Measurements from ENCODE around the gene ARHGAP26. TPM values are rescaled to one million over a fixed set of nuclear protein-coding genes. Genes with fewer than 3 reads are reported as not detected.
A peak's percentile ranks its signal among the peaks of the same experiment; 100 is the strongest.

ARHGAP26 gene
- total RNA-seq, 2 experiments from 2014 or later: 10.2 to 11.0 TPM

- peaks cover 30% of the 10 kb centered on the region for H3K4me1 Mint-ChIP-seq
- DNase-seq: no peak
- peaks cover 2% of the 10 kb centered on the region for H3K36me3 Mint-ChIP-seq
- no peak overlapping the region for H3K4me3 Mint-ChIP-seq
- peak overlapping the region; percentile 88 for H3K27ac Mint-ChIP-seq
- no peaks in the 10 kb centered on the region for H3K9me3 Mint-ChIP-seq
- no peaks in the 10 kb centered on the region for H3K27me3 Mint-ChIP-seq
Measured at GRCh38 chr5:143230676-143230996, 460.5 kb downstream of the ARHGAP26 start.

GRCh38 chr5:143231416-143231815 lies 461.2 kb downstream of the ARHGAP26 start:
- Mint-ChIP-seq H3K27me3 (no peaks in the 10 kb centered on the region), H3K4me1 (peaks cover 30% of the 10 kb centered on the region), H3K4me3 (no peak overlapping the region), H3K9me3 (no peaks in the 10 kb centered on the region), H3K27ac (no peak overlapping the region), H3K36me3 (no peaks in the 10 kb centered on the region)
- no peak for DNase-seq

- no peaks in the 10 kb centered on the region for H3K36me3 Mint-ChIP-seq
- no peak overlapping the region for H3K4me3 Mint-ChIP-seq
- no peaks in the 10 kb centered on the region for H3K27me3 Mint-ChIP-seq
- DNase-seq: no peak
- no peak overlapping the region for H3K27ac Mint-ChIP-seq
- peaks cover 30% of the 10 kb centered on the region for H3K4me1 Mint-ChIP-seq
- H3K9me3 Mint-ChIP-seq: no peaks in the 10 kb centered on the region
Measured at GRCh38 chr5:143231973-143232812, 462.0 kb downstream of the ARHGAP26 start.

- Mint-ChIP-seq H3K27ac (no peak overlapping the region), H3K36me3 (no peaks in the 10 kb centered on the region), H3K4me3 (no peak overlapping the region), H3K4me1 (peaks cover 28% of the 10 kb centered on the region), H3K27me3 (no peaks in the 10 kb centered on the region), H3K9me3 (no peaks in the 10 kb centered on the region)
- DNase-seq: no peak
Measured at GRCh38 chr5:143233031-143233430, 462.9 kb downstream of the ARHGAP26 start.

GRCh38 chr5:143234162-143234842 lies 464.1 kb downstream of the ARHGAP26 start:
- H3K9me3 Mint-ChIP-seq: no peaks in the 10 kb centered on the region
- H3K27ac Mint-ChIP-seq: no peak overlapping the region
- no peak overlapping the region for H3K4me3 Mint-ChIP-seq
- H3K4me1 Mint-ChIP-seq: peaks cover 19% of the 10 kb centered on the region
- no peaks in the 10 kb centered on the region for H3K36me3 Mint-ChIP-seq
- H3K27me3 Mint-ChIP-seq: no peaks in the 10 kb centered on the region
- no peak for DNase-seq

GRCh38 chr5:143235423-143235822 lies 465.2 kb downstream of the ARHGAP26 start:
- Mint-ChIP-seq H3K36me3 (no peaks in the 10 kb centered on the region), H3K4me1 (peaks cover 8% of the 10 kb centered on the region), H3K4me3 (no peak overlapping the region), H3K27me3 (no peaks in the 10 kb centered on the region), H3K9me3 (no peaks in the 10 kb centered on the region), H3K27ac (no peak overlapping the region)
- no peak for DNase-seq

- no peaks in the 10 kb centered on the region for H3K4me1 Mint-ChIP-seq
- DNase-seq: no peak
- H3K27ac Mint-ChIP-seq: no peak overlapping the region
- H3K9me3 Mint-ChIP-seq: no peaks in the 10 kb centered on the region
- H3K27me3 Mint-ChIP-seq: no peaks in the 10 kb centered on the region
- no peak overlapping the region for H3K4me3 Mint-ChIP-seq
- H3K36me3 Mint-ChIP-seq: no peaks in the 10 kb centered on the region
Measured at GRCh38 chr5:143236682-143237081, 466.5 kb downstream of the ARHGAP26 start.

GRCh38 chr5:143237664-143238063 lies 467.5 kb downstream of the ARHGAP26 start:
- Mint-ChIP-seq H3K27ac (no peak overlapping the region), H3K36me3 (no peaks in the 10 kb centered on the region), H3K27me3 (no peaks in the 10 kb centered on the region), H3K9me3 (no peaks in the 10 kb centered on the region), H3K4me3 (no peak overlapping the region), H3K4me1 (no peaks in the 10 kb centered on the region)
- no peak for DNase-seq

GRCh38 chr5:143238620-143239019 lies 468.4 kb downstream of the ARHGAP26 start:
- no peak overlapping the region for H3K27ac Mint-ChIP-seq
- no peak overlapping the region for H3K4me3 Mint-ChIP-seq
- DNase-seq: no peak
- H3K4me1 Mint-ChIP-seq: no peaks in the 10 kb centered on the region
- H3K9me3 Mint-ChIP-seq: no peaks in the 10 kb centered on the region
- no peaks in the 10 kb centered on the region for H3K27me3 Mint-ChIP-seq
- H3K36me3 Mint-ChIP-seq: no peaks in the 10 kb centered on the region

GRCh38 chr5:143239882-143240518 lies 469.8 kb downstream of the ARHGAP26 start:
- H3K27ac Mint-ChIP-seq: no peak overlapping the region
- no peaks in the 10 kb centered on the region for H3K27me3 Mint-ChIP-seq
- H3K9me3 Mint-ChIP-seq: peaks cover 2% of the 10 kb centered on the region
- DNase-seq: no peak
- no peaks in the 10 kb centered on the region for H3K4me1 Mint-ChIP-seq
- H3K4me3 Mint-ChIP-seq: no peak overlapping the region
- no peaks in the 10 kb centered on the region for H3K36me3 Mint-ChIP-seq

- H3K27me3 Mint-ChIP-seq: no peaks in the 10 kb centered on the region
- no peak overlapping the region for H3K4me3 Mint-ChIP-seq
- H3K36me3 Mint-ChIP-seq: no peaks in the 10 kb centered on the region
- no peaks in the 10 kb centered on the region for H3K4me1 Mint-ChIP-seq
- DNase-seq: no peak
- no peak overlapping the region for H3K27ac Mint-ChIP-seq
- H3K9me3 Mint-ChIP-seq: peaks cover 3% of the 10 kb centered on the region
Measured at GRCh38 chr5:143241892-143242291, 471.7 kb downstream of the ARHGAP26 start.

- H3K27ac Mint-ChIP-seq: no peak overlapping the region
- no peak overlapping the region for H3K4me3 Mint-ChIP-seq
- peaks cover 3% of the 10 kb centered on the region for H3K9me3 Mint-ChIP-seq
- no peak for DNase-seq
- H3K36me3 Mint-ChIP-seq: no peaks in the 10 kb centered on the region
- H3K4me1 Mint-ChIP-seq: no peaks in the 10 kb centered on the region
- H3K27me3 Mint-ChIP-seq: no peaks in the 10 kb centered on the region
Measured at GRCh38 chr5:143243103-143243502, 472.9 kb downstream of the ARHGAP26 start.

GRCh38 chr5:143244000-143244736 lies 474.0 kb downstream of the ARHGAP26 start:
- DNase-seq: no peak
- H3K27ac Mint-ChIP-seq: no peak overlapping the region
- no peaks in the 10 kb centered on the region for H3K27me3 Mint-ChIP-seq
- no peaks in the 10 kb centered on the region for H3K36me3 Mint-ChIP-seq
- H3K9me3 Mint-ChIP-seq: peaks cover 3% of the 10 kb centered on the region
- no peak overlapping the region for H3K4me3 Mint-ChIP-seq
- no peaks in the 10 kb centered on the region for H3K4me1 Mint-ChIP-seq

GRCh38 chr5:143244990-143245389 lies 474.8 kb downstream of the ARHGAP26 start:
- DNase-seq: no peak
- no peak overlapping the region for H3K27ac Mint-ChIP-seq
- no peaks in the 10 kb centered on the region for H3K4me1 Mint-ChIP-seq
- H3K27me3 Mint-ChIP-seq: no peaks in the 10 kb centered on the region
- no peaks in the 10 kb centered on the region for H3K36me3 Mint-ChIP-seq
- H3K4me3 Mint-ChIP-seq: no peak overlapping the region
- peaks cover 3% of the 10 kb centered on the region for H3K9me3 Mint-ChIP-seq
